Esophagus muscularis mucosa (tissue), 4 donors: ENCODE measurements around the gene KLF16. TPM values are rescaled to one million over a fixed set of nuclear protein-coding genes. Genes with fewer than 3 reads are reported as not detected.
A peak's percentile ranks its signal among the peaks of the same experiment; 100 is the strongest.
"Not testable (repeated sequence)": the region's sequence is repeated elsewhere in the genome, so short reads cannot be mapped to it uniquely, and the experiment has no call there.

Source experiments
- DNase-seq: peaks from one replicate; pipeline ENCODE4 v3.0.0-alpha.2; 2017; ENCODE audit errors: extremely low spot score
- H3K27ac ChIP-seq, 4 donors: fragments of 200-600 bp; sonication (generic); replicated peaks in 1 of 4; 1 replicate in 3 of 4; 2 replicates in 1 of 4; pipeline ENCODE4 v1.5.1; 2016 to 2019; ENCODE audit warnings: mild to moderate bottlenecking in 1 of 4
- H3K27me3 ChIP-seq, 4 donors: fragments of 200-600 bp; sonication (generic); one replicate each; pipeline versions ENCODE4 v1.5.1 to v1.6.0; 2016 to 2019
- H3K36me3 ChIP-seq, 4 donors: fragments of 200-600 bp; sonication (generic); one replicate each; pipeline ENCODE4 v1.5.1; 2016 to 2019
- H3K4me1 ChIP-seq, 4 donors: fragments of 200-600 bp; sonication (generic); one replicate each; pipeline ENCODE4 v1.5.1; 2016 to 2019
- H3K4me3 ChIP-seq, 4 donors: fragments of 200-600 bp; sonication (generic); 1 replicate in 2 of 4; 2 replicates in 2 of 4; pipeline ENCODE4 v1.5.1; 2016 to 2019; ENCODE audit warnings: mild to moderate bottlenecking in 4 of 4, moderate library complexity in 1 of 4
- H3K9me3 ChIP-seq, 4 donors: fragments of 200-600 bp; sonication (generic); 1 replicate in 3 of 4; 2 replicates in 1 of 4; pipeline ENCODE4 v1.5.1; 2016 to 2019
- CTCF ChIP-seq, 3 experiments: fragments of 200-600 bp in 2 of 3; fragments of 450-650 bp in 1 of 3; sonication (generic) in 2 of 3; IDR thresholded peaks; one replicate each; pipeline ENCODE4 v1.5.1; 2017 to 2019; ENCODE audit warnings: antibody characterized with exemption in 3 of 3, mild to moderate bottlenecking in 2 of 3, moderate library complexity in 1 of 3
- EP300 ChIP-seq: sonication (generic); formaldehyde crosslinking; IDR thresholded peaks from one replicate; pipeline ENCODE4 v1.6.1; 2017; ENCODE audit warnings: antibody characterized with exemption
- POLR2A ChIP-seq: fragments of 450-650 bp; IDR thresholded peaks from one replicate; pipeline ENCODE4 v1.6.1; 2017; ENCODE audit warnings: antibody characterized with exemption, moderate library complexity, mild to moderate bottlenecking, low read depth
- POLR2AphosphoS5 ChIP-seq, 2 donors: sonication (generic); formaldehyde crosslinking; IDR thresholded peaks; one replicate each; pipeline ENCODE4 v1.6.1; 2017; ENCODE audit warnings: antibody characterized with exemption in 2 of 2
- WGBS: methylation state at CpG from one replicate; pipeline ENCODE4 v1.1.5; 2018; 5-methylcytosine and 5-hydroxymethylcytosine counted together
- intact Hi-C: fragments of 100-400 bp; cut with DNase I; formaldehyde crosslinking; loops from one replicate; pipeline ENCODE4 v1.15.1; 2023
- total RNA-seq, 4 donors: library from RNA; depleted of rRNA; stranded (reverse); fragments of >200 nt; gene quantifications; one replicate each; pipeline versions ENCODE4 v1.1.0 to v1.2.1, GENCODE V29; 2016

KLF16 gene
- total RNA-seq, 4 donors from 2014 or later = 2.5 to 10.8 (median 8.5) TPM

- WGBS = 16% methylated on average over 31 of the region's 53 CpGs
- Histone ChIP-seq H3K4me3 (peak overlapping the region; percentile 73 to 98 (median 86)), H3K36me3 (peaks cover 0 to 28% (median 15%) of the 10 kb centered on the region in 4 donors), H3K27ac (peak overlapping the region; percentile 85 to 99 (median 94)), H3K4me1 (peaks cover 46 to 70% (median 66%) of the 10 kb centered on the region in 4 donors)
- DNase-seq, intact Hi-C loops, H3K9me3 ChIP-seq, H3K27me3 ChIP-seq: not testable (repeated sequence)
These were observed 13.3 kb upstream of the KLF16 start for GRCh38 chr19:1876496-1877279.

GRCh38 chr19:1875646-1876495, 12.5 kb upstream of the KLF16 start:
- peak overlapping the region; percentile 73 to 98 (median 86) for H3K4me3 ChIP-seq
- H3K9me3 ChIP-seq = no peaks in the 10 kb centered on the region
- peaks cover 46 to 67% (median 64%) of the 10 kb centered on the region in 4 donors for H3K4me1 ChIP-seq
- no peaks in the 10 kb centered on the region for H3K27me3 ChIP-seq
- intact Hi-C loops = no loop called here
- peak; percentile 98 for DNase-seq
- WGBS = under 1% methylated on average over 50 of the region's 87 CpGs
- TF ChIP-seq POLR2A = peak; percentile 69
- TF ChIP-seq EP300 = no peak
- TF ChIP-seq CTCF (IDR thresholded peaks at IDR 0.05) = peak in 2 of 3 experiments; percentile 11 to 19
- peak; percentile 98 to 99 for TF ChIP-seq POLR2AphosphoS5 (IDR thresholded peaks at IDR 0.05)
- H3K36me3 ChIP-seq = peaks cover 3 to 33% (median 22%) of the 10 kb centered on the region in 4 donors
- H3K27ac ChIP-seq = peak overlapping the region; percentile 85 to 99 (median 94)

- DNase-seq, intact Hi-C loops, H3K9me3 ChIP-seq, H3K27me3 ChIP-seq: not testable (repeated sequence)
- Histone ChIP-seq H3K36me3 (peaks cover 3 to 33% (median 19%) of the 10 kb centered on the region in 4 donors), H3K27ac (peak overlapping the region; percentile 85 to 99 (median 94)), H3K4me3 (peak overlapping the region; percentile 73 to 98 (median 86)), H3K4me1 (peaks cover 40 to 63% (median 58%) of the 10 kb centered on the region in 4 donors)
- WGBS = 2% methylated on average over 11 of the region's 11 CpGs
These were observed 11.9 kb upstream of the KLF16 start for GRCh38 chr19:1875265-1875645.

GRCh38 chr19:1874554-1875185, 11.3 kb upstream of the KLF16 start:
- H3K27me3 ChIP-seq = no peaks in the 10 kb centered on the region
- peaks cover 36 to 58% (median 53%) of the 10 kb centered on the region in 4 donors for H3K4me1 ChIP-seq
- peak overlapping the region; percentile 73 to 98 (median 86) for H3K4me3 ChIP-seq
- H3K27ac ChIP-seq = peak overlapping the region; percentile 85 to 99 (median 94)
- intact Hi-C loops = no loop called here
- H3K36me3 ChIP-seq = peaks cover 3 to 29% (median 16%) of the 10 kb centered on the region in 4 donors
- no peak for TF ChIP-seq POLR2AphosphoS5 (IDR thresholded peaks at IDR 0.05)
- no peak for TF ChIP-seq CTCF (IDR thresholded peaks at IDR 0.05)
- no peak for TF ChIP-seq POLR2A
- TF ChIP-seq EP300 = no peak
- no peaks in the 10 kb centered on the region for H3K9me3 ChIP-seq
- WGBS = 9% methylated on average over 16 of the region's 16 CpGs
- DNase-seq = no peak

GRCh38 chr19:1873524-1874473, 10.4 kb upstream of the KLF16 start:
- intact Hi-C loops = no loop called here

More at GRCh38 chr19:1873524-1874473, 10.4 kb upstream of the KLF16 start:
- Histone ChIP-seq H3K4me3 (peak overlapping the region; percentile 73 to 98 (median 86)), H3K27me3 (no peaks in the 10 kb centered on the region), H3K4me1 (peaks cover 36 to 58% (median 53%) of the 10 kb centered on the region in 4 donors), H3K36me3 (peaks cover 3 to 26% (median 14%) of the 10 kb centered on the region in 4 donors), H3K9me3 (no peaks in the 10 kb centered on the region), H3K27ac (peak overlapping the region; percentile 80 to 99 (median 90))
- no peak for DNase-seq
- WGBS = 45% methylated on average over 24 of the region's 29 CpGs
- no peak for TF ChIP-seq POLR2A
- TF ChIP-seq POLR2AphosphoS5 (IDR thresholded peaks at IDR 0.05) = peak; percentile 18 to 45
